Type B pancreatic cell (in vitro differentiated cells): ENCODE data around the gene ZBTB20. TPM values are rescaled to one million over a fixed set of nuclear protein-coding genes. Genes with fewer than 3 reads are reported as not detected.

Experiments used
- DNase-seq: peaks from one replicate; pipeline ENCODE4 v3.0.0; 2021; ENCODE audit warnings: mixed read lengths; ENCODE audit not compliant: unreplicated experiment; ENCODE audit errors: extremely low spot score
- H3K27ac Mint-ChIP-seq: 2 replicates; pipeline ENCODE4 v1.8.0; 2021; ENCODE audit warnings: mild to moderate bottlenecking, mixed read lengths
- H3K27me3 Mint-ChIP-seq: 2 replicates; pipeline ENCODE4 v1.8.0; 2021; ENCODE audit warnings: mixed read lengths
- H3K36me3 Mint-ChIP-seq: 2 replicates; pipeline ENCODE4 v1.8.0; 2021; ENCODE audit warnings: mixed read lengths
- H3K4me1 Mint-ChIP-seq: one replicate; pipeline ENCODE4 v1.8.0; 2021; ENCODE audit warnings: mixed read lengths; ENCODE audit not compliant: unreplicated experiment
- H3K4me3 Mint-ChIP-seq: 2 replicates; pipeline ENCODE4 v1.8.0; 2021; ENCODE audit warnings: mild to moderate bottlenecking, mixed read lengths
- H3K9me3 Mint-ChIP-seq: 2 replicates; pipeline ENCODE4 v1.8.0; 2021; ENCODE audit warnings: mixed read lengths
- total RNA-seq: library from RNA; stranded (reverse); gene quantifications from 2 replicates; pipeline ENCODE4 v1.2.1, GENCODE V29; 2021; ENCODE audit warnings: low replicate concordance
- TF ChIP-seq, protein P1 (sequence below): fragments of 200-600 bp; sonication (generic); conservative IDR thresholded peaks from 2 replicates; pipeline ENCODE4 v1.5.0; 2021; ENCODE audit warnings: antibody characterized with exemption, mild to moderate bottlenecking

Gene ZBTB20
- total RNA-seq, 1 donor from 2014 or later, result 14.4 TPM

DNA sequence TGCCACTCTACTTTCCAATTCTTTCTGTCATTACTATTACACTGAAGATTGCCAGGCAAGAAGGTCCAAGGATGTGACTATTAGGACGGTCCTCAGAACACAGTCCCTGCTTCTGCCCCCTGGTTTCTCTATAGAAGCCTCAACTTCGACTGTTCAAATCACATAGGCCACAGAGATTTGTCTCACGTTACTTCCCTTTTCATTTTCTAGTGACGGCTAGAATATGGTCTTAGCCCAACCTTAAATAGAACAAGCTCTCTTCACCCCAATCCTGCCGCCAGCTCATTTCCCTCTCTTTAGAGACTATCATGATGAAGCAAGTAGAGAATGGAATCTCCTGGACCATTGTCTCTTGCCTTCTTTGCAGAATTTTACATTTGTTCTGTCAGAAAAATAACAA lies 768.3 kb downstream of the ZBTB20 start:
- peaks cover 11% of the 10 kb centered on the region for H3K36me3 Mint-ChIP-seq
- no peaks in the 10 kb centered on the region for H3K27me3 Mint-ChIP-seq
- no peak overlapping the region for H3K4me3 Mint-ChIP-seq
- no peak overlapping the region for H3K27ac Mint-ChIP-seq
- DNase-seq, result no peak
- no peaks in the 10 kb centered on the region for H3K4me1 Mint-ChIP-seq
- TF ChIP-seq, protein P1, sequence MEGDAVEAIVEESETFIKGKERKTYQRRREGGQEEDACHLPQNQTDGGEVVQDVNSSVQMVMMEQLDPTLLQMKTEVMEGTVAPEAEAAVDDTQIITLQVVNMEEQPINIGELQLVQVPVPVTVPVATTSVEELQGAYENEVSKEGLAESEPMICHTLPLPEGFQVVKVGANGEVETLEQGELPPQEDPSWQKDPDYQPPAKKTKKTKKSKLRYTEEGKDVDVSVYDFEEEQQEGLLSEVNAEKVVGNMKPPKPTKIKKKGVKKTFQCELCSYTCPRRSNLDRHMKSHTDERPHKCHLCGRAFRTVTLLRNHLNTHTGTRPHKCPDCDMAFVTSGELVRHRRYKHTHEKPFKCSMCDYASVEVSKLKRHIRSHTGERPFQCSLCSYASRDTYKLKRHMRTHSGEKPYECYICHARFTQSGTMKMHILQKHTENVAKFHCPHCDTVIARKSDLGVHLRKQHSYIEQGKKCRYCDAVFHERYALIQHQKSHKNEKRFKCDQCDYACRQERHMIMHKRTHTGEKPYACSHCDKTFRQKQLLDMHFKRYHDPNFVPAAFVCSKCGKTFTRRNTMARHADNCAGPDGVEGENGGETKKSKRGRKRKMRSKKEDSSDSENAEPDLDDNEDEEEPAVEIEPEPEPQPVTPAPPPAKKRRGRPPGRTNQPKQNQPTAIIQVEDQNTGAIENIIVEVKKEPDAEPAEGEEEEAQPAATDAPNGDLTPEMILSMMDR, result no peak
- no peaks in the 10 kb centered on the region for H3K9me3 Mint-ChIP-seq

DNA sequence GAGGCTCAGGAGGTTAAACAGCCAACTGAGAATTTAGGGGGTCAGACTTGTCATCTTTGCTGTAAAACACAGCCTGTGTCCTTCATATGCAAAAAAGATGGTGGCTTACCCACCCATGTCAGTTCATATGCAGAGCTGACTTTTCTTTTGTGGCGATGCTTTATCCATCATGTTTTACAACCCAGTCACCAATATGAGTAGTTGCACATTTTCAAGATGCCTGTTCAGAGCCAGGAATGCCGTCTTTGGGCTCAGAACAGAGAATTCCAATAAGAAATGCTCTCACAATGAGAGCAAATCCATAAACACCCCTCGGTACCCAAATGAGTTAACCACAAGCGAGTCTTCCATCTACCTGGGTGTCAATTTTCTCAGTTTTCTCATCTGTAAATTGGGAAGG lies 769.7 kb downstream of the ZBTB20 start:
- no peaks in the 10 kb centered on the region for H3K4me1 Mint-ChIP-seq
- H3K4me3 Mint-ChIP-seq, result no peak overlapping the region
- DNase-seq, result no peak
- peaks cover 11% of the 10 kb centered on the region for H3K36me3 Mint-ChIP-seq
- no peak overlapping the region for H3K27ac Mint-ChIP-seq
- H3K9me3 Mint-ChIP-seq, result no peaks in the 10 kb centered on the region
- TF ChIP-seq, protein P1, result no peak
- H3K27me3 Mint-ChIP-seq, result no peaks in the 10 kb centered on the region

DNA sequence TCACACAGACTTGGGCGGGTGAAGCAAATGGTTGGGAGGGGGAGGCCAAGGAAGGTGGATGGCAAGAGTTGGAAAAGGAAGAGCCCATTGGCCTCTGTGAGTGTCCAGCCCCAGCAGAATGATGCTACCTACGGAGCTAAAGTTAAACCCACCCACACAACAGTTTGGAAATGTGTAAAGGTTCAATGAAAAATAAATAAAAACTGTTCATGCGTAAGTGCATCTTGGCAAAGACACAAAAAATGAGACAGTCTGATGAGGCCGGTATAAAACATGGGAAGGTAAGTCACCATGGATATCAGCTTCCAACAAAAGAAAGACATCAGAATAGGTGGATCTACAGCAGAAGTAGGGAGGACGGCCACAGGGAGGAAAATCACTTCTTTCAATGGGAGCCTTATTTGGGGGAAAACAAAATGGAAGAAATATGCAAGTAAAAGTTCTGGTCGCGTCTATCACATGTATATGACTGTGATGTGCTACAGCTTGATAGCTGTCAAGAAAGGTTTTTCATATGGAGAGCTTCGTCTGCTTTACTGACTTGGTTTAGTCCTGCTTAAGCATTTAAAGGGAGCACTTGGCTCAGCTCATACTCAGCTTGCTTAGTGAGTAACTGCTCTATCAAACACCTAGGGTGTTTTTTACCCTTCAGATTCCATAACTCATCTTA lies 770.4 kb downstream of the ZBTB20 start:
- H3K4me1 Mint-ChIP-seq, result no peaks in the 10 kb centered on the region
- H3K27ac Mint-ChIP-seq, result no peak overlapping the region
- no peaks in the 10 kb centered on the region for H3K9me3 Mint-ChIP-seq
- DNase-seq, result no peak
- TF ChIP-seq, protein P1, result no peak
- H3K36me3 Mint-ChIP-seq, result peaks cover 11% of the 10 kb centered on the region
- H3K4me3 Mint-ChIP-seq, result no peak overlapping the region
- no peaks in the 10 kb centered on the region for H3K27me3 Mint-ChIP-seq

DNA sequence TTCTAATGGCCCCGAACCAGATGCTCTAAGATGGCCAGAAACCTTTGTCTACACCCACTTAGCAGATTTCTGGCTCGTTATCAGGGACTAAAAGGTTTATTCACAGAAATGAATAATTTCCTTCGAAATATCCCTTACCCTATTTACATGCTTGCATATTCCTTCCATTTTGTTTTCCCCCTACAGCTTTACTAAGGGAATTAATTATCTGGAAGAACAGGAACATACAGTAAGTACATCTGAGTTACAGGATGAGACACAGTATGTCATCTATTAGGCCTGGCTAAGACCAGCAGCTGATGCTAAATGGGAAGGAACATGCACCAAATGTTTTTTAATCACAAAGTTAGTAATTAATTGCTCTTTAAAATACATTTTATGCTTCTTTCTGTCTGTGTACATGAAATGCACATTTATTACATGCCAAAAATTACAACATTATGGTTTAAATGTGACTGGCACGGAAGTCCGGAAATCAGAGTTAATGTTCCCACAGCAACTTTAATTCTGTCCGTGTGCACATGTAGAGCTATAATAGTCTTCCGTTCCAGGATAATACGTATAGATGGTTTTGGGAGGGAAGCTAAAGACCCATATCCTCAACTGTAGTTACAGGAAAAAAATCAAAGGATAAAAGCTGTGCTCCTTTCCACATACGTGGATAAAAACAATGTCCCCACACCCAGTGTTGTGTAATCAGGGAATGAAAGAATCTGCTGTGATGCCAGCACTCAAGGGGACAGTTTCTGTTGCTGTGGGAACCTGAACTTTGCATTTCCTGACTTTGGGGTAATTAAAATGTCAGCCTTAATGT lies 771.3 kb downstream of the ZBTB20 start:
- Mint-ChIP-seq H3K9me3 (no peaks in the 10 kb centered on the region), H3K4me1 (no peaks in the 10 kb centered on the region), H3K27me3 (no peaks in the 10 kb centered on the region), H3K4me3 (no peak overlapping the region), H3K27ac (no peak overlapping the region), H3K36me3 (peaks cover 11% of the 10 kb centered on the region)
- TF ChIP-seq, protein P1, result no peak
- DNase-seq, result no peak

DNA sequence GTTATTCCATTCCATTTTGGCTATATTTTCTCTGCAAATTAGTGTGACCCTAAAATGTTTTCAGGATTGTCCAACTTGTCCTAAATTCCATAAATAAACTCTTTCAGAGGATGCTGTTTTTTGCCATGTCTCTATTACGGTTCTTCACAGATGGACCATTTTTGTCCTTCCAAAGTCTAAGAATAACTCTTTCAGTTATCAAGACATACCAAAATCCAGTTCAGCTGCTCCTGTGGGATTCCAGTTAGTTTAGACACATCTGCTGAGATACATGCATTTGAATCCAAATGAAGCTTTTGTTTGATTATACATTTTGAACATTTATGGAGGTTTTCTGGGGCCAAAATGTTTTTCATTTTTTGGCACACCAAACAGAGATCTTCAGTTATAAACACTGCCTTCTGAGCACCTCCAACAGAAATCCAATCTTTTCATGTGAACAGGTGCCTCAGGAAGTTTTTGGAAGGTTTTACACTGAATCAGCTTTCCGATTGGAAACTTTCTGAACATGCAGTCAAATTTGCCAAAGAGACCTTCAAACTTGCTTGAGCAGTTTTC lies 772.6 kb downstream of the ZBTB20 start:
- Mint-ChIP-seq H3K36me3 (peaks cover 6% of the 10 kb centered on the region), H3K9me3 (no peaks in the 10 kb centered on the region), H3K27ac (no peak overlapping the region), H3K4me1 (no peaks in the 10 kb centered on the region), H3K4me3 (no peak overlapping the region), H3K27me3 (no peaks in the 10 kb centered on the region)
- TF ChIP-seq, protein P1, result no peak
- DNase-seq, result no peak
